GM12801 (cell line): Measurements from ENCODE around the gene MTCL1.

Experiments used
- TF ChIP-seq, protein P1 (sequence below): IDR thresholded peaks from one replicate; pipeline ENCODE4 v1.5.1; 2011; ENCODE audit warnings: control low read depth; ENCODE audit not compliant: insufficient read length; ENCODE audit errors: extremely low read depth

Gene MTCL1

DNA sequence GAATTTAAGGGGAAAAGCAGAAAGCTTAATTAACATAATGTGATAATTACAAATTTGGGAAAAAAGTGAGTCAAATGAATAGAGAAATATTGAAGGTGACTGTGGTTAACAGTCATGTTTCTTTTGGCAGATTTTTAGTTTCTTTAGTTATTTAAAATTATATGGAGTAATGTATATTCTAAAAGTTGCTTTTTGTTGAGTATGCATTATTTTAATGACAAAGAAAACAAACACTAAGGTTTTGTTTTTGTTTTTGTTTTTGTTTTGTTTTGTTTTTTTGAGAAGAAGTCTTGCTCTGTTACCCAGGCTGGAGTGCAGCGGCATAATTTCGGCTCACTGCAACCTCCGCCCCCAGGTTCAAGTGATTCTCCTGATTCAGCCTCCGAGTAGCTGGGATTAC lies 30.3 kb upstream of the MTCL1 start:
- TF ChIP-seq, protein P1, sequence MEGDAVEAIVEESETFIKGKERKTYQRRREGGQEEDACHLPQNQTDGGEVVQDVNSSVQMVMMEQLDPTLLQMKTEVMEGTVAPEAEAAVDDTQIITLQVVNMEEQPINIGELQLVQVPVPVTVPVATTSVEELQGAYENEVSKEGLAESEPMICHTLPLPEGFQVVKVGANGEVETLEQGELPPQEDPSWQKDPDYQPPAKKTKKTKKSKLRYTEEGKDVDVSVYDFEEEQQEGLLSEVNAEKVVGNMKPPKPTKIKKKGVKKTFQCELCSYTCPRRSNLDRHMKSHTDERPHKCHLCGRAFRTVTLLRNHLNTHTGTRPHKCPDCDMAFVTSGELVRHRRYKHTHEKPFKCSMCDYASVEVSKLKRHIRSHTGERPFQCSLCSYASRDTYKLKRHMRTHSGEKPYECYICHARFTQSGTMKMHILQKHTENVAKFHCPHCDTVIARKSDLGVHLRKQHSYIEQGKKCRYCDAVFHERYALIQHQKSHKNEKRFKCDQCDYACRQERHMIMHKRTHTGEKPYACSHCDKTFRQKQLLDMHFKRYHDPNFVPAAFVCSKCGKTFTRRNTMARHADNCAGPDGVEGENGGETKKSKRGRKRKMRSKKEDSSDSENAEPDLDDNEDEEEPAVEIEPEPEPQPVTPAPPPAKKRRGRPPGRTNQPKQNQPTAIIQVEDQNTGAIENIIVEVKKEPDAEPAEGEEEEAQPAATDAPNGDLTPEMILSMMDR, result no peak

DNA sequence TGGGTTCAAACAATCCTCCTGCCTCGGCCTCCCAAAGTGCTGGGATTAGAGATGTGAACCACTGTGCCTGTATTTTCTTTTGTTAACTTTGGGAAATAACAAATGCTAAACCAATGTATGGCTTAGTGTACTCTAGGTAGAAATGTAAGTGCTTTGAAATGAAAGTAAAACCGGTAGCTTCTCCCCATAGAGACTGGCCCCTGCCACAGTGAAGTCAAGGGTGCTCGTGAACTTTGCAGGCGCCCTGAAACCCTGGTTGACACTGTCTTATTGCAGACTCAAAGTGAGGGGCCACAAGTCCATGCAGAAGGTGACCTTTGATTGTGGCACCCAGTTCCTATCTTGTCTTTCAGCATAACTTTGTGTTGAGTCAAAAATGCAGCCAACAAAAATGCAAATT lies 24.2 kb upstream of the MTCL1 start:
- TF ChIP-seq, protein P1, result no peak

DNA sequence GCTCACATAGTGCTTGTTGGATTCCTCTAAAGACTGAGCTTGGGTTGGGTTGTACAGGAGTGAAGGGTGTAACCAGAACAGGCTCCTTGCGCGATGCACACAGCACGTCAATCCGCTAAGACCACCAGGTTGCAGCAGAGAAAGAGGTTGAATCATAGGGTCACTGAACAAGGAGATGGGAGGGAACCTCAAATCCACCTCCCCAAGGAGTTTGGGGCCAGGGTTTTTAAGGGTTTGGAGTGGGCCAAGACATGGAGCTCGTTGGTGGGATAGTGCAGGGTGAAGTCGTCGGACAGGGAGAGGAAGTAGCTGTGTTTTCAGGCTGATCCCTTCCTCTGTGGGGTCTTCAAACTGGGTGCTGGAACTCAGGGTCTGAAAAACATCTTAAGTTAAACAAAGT lies 20.8 kb upstream of the MTCL1 start:
- TF ChIP-seq, protein P1, result no peak

DNA sequence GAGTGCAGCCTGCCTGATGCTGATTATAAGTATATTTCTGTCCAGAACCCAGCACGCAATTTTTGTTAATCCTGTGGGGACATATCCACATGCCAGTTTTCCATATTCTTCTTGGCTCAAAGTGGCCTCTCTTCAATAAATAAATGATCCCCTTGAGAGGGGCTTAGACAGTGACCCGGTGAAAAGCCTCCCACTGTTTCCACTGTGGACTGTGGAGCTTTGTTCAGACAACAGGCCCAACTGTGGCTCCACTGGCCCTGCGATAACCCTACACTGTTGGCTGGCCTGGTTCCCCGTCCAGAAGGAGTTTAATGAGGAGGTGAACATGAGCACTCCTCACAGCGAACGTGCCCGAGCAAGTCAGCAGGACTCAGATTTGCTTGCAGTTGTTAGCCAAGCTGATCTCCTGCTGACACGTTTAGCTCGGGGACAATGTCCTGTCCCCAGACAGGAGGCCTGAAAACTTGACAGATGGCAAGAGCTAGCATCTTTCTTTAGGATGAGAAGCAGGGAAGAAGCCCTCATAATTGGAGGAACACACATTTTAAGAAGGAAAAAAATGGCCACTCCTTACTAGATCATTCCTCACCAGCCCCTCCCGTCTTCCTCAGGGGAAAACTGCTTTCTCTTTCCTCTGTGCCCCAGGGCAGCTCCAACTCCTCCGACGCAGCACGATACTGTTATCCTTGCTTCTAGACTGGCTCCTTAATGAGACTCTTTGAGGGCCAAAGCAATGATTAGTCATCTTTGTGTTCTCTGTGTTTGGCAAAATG lies 20.0 kb upstream of the MTCL1 start:
- TF ChIP-seq, protein P1, result no peak

DNA sequence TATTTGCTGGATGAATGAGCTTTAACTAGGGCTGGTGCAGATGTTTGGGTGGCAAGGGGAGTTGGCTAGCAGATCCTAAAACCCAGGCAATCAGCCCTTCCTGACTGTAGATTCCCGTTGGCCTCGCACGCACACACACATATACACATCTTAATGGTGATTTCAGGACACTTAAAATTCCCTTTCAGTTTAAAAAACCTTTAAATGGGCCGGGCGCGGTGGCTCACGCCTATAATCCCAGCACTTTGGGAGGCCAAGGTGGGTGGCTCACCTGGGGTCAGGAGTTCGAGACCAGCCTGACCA lies 19.5 kb upstream of the MTCL1 start:
- TF ChIP-seq, protein P1, result no peak

DNA sequence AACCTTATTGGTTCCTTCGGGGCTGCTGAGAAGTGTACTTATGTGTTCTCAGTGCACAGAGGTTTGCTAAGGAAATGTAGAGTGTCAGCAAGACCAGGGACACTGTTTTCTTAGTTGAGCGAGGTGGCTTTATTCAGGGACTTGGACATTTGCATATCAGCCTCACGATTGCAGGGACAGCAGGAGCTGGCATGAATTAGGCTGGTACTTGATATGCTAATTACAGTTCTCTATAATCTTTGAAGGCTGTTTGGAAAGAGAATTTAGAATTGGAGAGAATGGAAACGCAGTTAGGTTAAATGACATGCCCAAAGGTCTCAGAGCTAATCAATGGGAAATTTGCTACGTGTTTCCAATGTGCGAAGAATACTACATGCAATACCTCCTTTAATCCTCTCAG lies 18.7 kb upstream of the MTCL1 start:
- TF ChIP-seq, protein P1, result no peak

DNA sequence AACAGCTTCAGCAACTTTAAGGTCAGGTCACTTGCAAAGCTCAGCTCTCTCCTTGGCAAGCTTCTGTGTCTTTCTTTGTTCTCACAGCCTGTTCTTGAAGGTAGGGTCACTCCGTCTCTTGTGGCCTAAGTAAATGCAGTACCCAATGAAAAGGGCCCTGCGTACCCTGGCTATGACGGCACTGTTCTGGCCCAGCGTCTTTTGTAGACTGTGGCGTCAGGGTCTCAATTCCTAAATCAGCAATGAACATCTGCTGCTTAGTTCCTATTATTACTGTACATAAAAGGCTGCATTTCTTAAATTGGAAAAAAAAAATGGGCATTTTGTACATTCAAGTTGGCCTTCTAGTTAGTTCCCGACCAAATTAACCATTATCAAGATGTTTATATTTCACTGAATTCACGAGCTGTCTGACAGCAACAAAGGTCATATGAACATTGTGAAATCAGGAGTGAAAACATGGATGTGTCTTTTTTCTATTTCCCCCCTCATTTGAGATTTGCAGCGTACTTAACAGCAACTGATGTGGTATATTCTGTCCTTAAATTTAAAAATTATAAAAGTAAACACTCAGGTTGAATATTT lies 17.0 kb upstream of the MTCL1 start:
- TF ChIP-seq, protein P1, result no peak

DNA sequence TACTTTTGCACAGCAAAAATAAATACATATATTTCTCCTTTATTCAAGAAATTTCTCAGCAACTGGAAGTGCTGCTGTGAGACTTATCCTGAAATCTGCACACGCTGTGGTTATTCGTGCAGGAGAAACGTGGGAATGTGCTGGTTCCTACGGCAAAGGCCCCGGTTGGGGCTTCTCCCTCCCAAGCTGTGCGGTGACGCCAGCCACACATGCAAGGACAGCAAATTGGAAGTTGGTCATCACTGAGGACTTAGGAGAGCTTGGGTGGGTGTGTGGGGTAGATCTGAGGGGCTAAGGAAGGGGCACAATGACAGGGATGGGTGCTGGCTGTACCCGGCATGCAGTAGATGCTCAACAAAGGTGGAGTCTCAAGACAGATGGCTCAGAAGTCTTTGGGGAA lies 16.5 kb upstream of the MTCL1 start:
- TF ChIP-seq, protein P1, result no peak
